Activated naive CD4-positive, alpha-beta T cell treated with anti-CD3 and anti-CD28 coated beads, Interleukin-2, amount 50 U/mL, for 72 hours (primary cell): ENCODE results near the gene KIR3DL3. TPM values are rescaled to one million over a fixed set of nuclear protein-coding genes. Genes with fewer than 3 reads are reported as not detected.
A peak's percentile ranks its signal among the peaks of the same experiment; 100 is the strongest.
"Not testable (repeated sequence)": the region's sequence is repeated elsewhere in the genome, so short reads cannot be mapped to it uniquely, and the experiment has no call there.

Source experiments
- ATAC-seq, 2 donors: fragments of 150-1000 bp; cut with Tn5 transposase; 2 replicates each; pipeline ENCODE4 v1.10.0; 2021; ENCODE audit warnings: mild to moderate bottlenecking in 2 of 2, moderate library complexity in 2 of 2
- DNase-seq, 2 donors: peaks; one replicate each; pipeline ENCODE4 v3.0.0; 2021 to 2022; ENCODE audit warnings: low spot score in 2 of 2
- H3K27ac Mint-ChIP-seq, 2 donors: one replicate each; pipeline ENCODE4 v1.8.0; 2022; ENCODE audit warnings: mild to moderate bottlenecking in 2 of 2, mixed read lengths in 2 of 2
- H3K36me3 Mint-ChIP-seq, 2 donors: one replicate each; pipeline ENCODE4 v1.8.0; 2022; ENCODE audit warnings: mixed read lengths in 2 of 2
- H3K9me3 Mint-ChIP-seq, 2 donors: one replicate each; pipeline ENCODE4 v1.8.0; 2022; ENCODE audit warnings: mixed read lengths in 2 of 2
- total RNA-seq, 2 donors: library from RNA; stranded (reverse); gene quantifications; one replicate each; pipeline ENCODE4 v1.2.3, GENCODE V29; 2022

The KIR3DL3 gene
- not detected for total RNA-seq

DNA sequence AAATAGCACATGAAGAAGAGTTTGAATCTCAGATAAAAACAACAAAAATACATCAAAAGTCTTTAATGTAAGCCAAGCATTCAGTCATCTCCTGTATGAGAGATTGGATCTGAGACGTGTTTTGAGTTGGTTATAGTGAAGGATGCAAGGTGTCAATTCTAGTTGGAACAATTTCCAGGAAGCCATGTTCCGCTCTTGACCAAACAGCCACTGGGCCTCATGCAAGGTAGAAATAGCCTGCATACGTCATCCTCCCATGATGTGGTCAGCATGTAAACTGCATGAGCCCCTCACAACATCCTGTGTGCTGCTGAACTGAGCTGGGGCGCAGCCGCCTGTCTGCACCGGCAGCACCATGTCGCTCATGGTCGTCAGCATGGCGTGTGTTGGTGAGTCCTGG lies at the start of gene KIR3DL3:
TSS of gene KIR3DL3 (plus strand) at position 301 of the 400 bp plus-strand sequence. CDS start at position 356, 55 bp downstream.
- DNase-seq (no peak), ATAC-seq (no peak)
- H3K27ac Mint-ChIP-seq, result no peak within 1 kb of the TSS
- peaks cover 9 to 18% of the 10 kb centered on the region in 2 donors for H3K9me3 Mint-ChIP-seq
- peaks cover 0 to 8% of the 10 kb centered on the region in 2 donors for H3K36me3 Mint-ChIP-seq

DNA sequence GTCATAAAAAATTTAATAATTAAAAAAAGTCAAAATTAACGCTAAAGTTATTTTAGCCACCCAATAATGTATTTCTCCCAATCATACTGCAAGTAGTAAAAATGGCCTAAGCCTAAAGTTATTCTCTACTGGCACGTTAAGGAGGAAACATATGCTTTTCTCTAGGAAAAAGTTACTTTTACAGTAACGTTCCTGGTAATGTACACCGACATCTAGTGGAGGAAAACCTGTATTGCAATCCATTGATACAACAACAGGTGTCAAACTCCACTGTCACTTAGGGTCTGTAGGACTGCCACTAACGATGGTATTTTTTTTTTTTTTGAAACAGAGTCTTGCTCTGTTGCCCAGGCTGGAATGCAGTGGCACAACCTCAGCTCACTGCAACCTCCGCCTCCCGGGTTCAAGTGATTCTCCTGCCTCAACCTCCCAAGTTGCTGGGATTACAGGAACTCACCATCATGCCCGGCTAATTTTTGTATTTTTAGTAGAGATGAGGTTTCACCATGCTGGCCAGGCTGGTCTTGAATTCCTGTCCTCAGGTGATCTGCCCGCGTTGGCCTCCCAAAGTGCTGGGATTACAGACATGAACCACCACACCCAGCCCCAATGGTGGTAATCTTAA lies 47.9 kb upstream of the KIR3DL3 start:
- not testable (repeated sequence) for H3K9me3 Mint-ChIP-seq, ATAC-seq, H3K27ac Mint-ChIP-seq, H3K36me3 Mint-ChIP-seq
- peak in 1 of 2 donors; percentile 28 for DNase-seq

DNA sequence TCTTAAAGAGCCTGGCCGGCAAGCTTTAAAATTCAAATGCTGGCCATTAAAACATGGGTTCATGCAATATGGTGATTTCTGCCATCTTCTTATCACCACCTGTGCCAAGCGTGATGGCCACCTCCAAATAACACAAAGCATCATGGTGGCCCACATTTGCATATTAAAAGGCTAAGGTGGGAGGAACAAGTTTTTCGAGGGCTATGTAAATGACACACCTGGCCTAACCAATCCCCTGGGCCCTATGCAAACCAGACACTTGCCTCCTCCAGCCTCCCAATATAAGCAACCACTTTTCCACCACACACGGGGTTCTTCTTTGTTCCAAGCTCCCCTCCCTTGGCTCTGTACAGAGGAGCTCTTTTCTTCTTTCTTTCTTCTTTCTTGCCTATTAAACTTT lies 47.0 kb upstream of the KIR3DL3 start:
- no peak for ATAC-seq
- Mint-ChIP-seq H3K36me3 (no peaks in the 10 kb centered on the region), H3K9me3 (no peaks in the 10 kb centered on the region), H3K27ac (no peak overlapping the region)
- no peak for DNase-seq

DNA sequence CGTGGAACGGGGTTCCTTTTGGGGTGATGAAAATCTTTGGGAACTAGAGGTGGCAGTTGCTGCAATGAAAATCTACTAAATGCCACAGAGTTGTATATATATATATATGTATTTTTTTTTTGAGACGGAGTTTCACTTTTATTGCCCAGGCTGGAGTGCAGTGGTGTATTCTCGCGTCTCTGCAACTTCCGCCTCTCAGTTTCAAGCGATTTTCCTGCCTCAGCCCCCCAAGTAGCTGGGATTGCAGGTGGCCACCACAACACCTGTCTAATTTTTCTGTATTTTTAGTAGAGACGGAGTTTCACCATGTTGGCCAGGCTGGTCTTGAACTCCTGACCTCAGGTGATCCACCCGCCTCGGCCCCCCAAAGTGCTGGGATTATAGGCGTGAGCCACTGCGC lies 42.6 kb upstream of the KIR3DL3 start:
- H3K27ac Mint-ChIP-seq, H3K9me3 Mint-ChIP-seq, ATAC-seq: not testable (repeated sequence)

DNA sequence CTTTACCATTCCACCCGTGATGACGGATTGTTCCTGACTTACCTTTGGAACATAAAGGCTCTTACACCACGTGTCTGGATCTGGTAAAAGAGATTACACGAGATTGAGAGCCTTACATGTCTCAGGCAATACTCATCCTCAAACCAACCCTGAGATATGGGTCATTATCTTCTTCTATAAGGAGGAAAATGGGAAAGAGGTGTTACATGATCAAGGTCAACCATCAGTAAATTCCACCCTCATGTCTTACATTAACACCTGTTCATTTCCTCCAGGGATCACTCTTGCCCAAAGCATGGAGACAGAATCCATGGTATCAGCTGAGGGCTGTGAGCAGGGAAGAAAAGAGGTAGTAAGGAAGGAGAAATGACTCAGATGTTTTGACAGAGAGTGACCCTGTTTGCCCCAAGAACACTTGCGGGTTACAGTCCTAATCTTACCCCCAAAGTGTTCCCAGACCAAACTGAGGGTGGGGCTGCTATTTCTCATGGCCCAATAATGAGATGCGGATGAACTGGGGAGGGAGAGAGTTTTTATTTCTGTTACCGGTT lies 41.9 kb upstream of the KIR3DL3 start:
- no peaks in the 10 kb centered on the region for H3K36me3 Mint-ChIP-seq
- ATAC-seq, result no peak
- DNase-seq, result no peak
- no peaks in the 10 kb centered on the region for H3K9me3 Mint-ChIP-seq
- H3K27ac Mint-ChIP-seq, result no peak overlapping the region

More for the DNA sequence above, 42.6 kb upstream of the KIR3DL3 start:
- not testable (repeated sequence) for DNase-seq, H3K36me3 Mint-ChIP-seq

DNA sequence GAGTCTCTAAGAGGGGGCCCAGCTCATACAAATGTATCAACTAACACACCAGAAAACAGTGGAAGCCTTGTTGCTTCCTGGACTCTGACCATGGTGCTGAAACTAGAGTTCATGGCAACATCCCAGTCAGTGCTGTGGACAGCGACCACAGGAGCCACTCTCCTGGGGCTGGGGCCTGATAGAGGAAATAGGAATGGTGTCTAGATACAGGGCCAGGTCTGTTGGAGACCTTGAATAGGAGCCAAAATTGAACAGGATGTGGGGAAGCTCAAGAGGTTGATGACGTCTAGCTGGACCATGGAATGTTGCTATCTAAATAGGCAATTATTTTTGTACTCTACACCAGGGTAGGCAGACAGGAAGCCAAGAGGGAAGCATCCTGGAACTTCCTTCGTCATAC lies 39.7 kb upstream of the KIR3DL3 start:
- Mint-ChIP-seq H3K27ac (no peak overlapping the region), H3K36me3 (no peaks in the 10 kb centered on the region), H3K9me3 (no peaks in the 10 kb centered on the region)
- no peak for ATAC-seq
- DNase-seq, result no peak

DNA sequence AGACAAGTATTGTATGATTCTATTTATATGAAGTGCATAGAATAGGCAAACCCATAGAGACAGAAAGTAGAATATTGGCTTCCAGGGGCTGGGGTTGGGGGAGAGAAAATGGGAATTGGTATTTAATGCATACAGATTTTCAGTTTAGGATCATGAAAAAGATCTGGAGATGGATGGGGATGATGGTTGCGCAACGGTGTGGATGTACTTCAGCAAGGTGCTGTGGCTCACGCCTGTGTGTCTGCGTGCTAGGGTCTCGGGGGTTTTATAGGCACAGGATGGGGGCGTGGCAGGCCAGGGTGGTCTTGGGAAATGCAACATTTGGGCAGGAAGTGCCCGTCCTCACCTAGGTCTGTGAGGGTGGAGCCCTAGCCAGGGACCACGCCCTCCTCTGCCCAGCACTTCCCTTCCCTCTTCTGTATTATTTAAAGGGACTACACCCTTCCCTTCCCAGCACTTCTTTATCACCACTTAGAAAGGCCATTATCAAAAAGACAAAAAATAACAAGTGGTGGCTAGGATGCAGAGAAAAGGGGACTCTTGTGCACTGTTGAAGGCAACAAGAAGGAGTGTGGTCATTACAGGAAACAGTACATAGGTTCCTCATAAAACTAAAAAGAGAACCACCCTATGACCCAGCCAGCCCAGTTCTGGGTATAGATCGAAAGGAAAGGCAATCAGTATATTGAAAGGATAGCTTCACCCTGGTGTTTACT lies 32.5 kb upstream of the KIR3DL3 start:
- no peak overlapping the region for H3K27ac Mint-ChIP-seq
- no peak for ATAC-seq

DNA sequence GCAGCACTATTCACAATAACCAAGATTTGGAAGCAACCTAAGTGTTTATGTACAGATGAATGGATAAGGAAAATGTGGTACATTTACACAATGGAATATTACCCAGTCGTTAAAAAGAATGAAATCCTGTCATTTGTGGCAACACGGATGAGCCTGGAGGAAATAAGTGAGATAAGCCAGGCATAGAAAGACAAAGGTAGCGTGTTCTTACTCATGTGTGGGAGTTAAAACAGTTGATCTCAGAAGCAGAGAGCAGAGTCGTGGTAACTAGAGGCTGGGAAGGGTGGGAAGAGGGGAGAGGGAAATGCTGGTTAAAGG lies 32.0 kb upstream of the KIR3DL3 start:
- ATAC-seq, result no peak
- H3K9me3 Mint-ChIP-seq, result peaks cover 3% of the 10 kb centered on the region in 2 donors
- H3K36me3 Mint-ChIP-seq, result peaks cover 0 to 4% of the 10 kb centered on the region in 2 donors
- no peak for DNase-seq
- H3K27ac Mint-ChIP-seq, result no peak overlapping the region

More for the DNA sequence above, 32.5 kb upstream of the KIR3DL3 start:
- peaks cover 0 to 4% of the 10 kb centered on the region in 2 donors for H3K36me3 Mint-ChIP-seq
- H3K9me3 Mint-ChIP-seq, result peaks cover 3% of the 10 kb centered on the region in 2 donors
- no peak for DNase-seq

DNA sequence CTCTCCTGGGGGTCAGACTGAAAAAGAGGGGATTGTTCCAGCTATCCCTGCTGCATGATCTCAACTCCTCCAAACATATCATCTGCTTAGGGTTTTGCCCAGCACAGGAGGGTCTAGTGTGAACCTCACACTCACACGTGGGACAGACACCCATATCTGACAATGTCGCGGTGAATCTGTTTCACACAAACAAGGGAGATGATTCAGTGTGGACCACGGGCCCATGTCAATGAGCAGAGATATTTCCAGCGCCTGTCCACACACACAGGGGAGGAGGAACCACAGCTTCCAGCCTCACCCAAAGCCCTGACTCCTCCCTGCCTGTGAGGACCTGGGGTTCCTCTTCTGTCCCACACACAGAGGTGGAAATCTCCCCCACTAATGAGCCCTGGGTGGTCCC lies 29.6 kb upstream of the KIR3DL3 start:
- DNase-seq (no peak), ATAC-seq (no peak)
- Mint-ChIP-seq H3K36me3 (peaks cover 0 to 4% of the 10 kb centered on the region in 2 donors), H3K9me3 (peaks cover 3% of the 10 kb centered on the region in 2 donors), H3K27ac (no peak overlapping the region)

DNA sequence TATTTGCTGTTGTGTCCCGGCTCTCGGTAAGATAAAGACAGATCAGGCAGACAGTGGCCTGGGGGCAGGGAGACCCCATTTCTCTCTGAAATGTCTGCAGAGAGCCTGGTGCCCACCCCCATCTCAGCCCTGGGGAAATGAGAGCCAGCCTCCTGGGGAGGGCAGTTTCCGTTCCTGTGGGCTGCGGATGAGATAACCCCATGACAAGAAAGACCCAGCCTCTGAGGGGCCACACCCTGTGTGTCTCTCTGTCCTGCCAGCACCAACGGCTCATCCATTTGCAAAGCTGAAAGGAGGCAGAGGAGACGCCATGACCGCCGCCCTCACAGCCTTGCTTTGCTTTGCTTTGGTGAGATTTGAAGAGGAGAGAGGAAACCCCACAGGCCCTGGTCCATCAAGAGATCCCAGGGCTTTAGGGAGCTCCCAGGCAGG lies 28.1 kb upstream of the KIR3DL3 start:
- Mint-ChIP-seq H3K36me3 (peaks cover 0 to 4% of the 10 kb centered on the region in 2 donors), H3K27ac (no peak overlapping the region), H3K9me3 (peaks cover 3% of the 10 kb centered on the region in 2 donors)
- ATAC-seq, result no peak
- DNase-seq, result no peak

DNA sequence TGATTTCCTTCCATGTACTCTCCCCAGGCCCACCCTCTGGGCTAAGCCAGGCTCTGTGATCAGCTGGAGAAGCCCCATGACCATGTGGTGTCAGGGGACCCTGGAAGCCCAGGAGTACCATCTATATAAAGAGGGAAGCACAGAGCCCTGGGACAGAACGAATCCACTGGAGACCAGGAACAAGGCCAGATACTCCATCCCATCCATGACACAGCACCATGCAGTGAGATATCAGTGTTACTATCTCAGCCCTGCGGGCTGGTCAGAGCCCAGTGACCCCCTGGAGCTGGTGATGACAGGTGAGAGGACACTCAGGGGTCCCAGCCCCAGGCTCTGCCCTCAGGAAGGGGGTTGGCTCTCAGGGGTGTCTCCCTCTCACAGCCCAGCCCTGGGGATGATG lies 27.5 kb upstream of the KIR3DL3 start:
- Mint-ChIP-seq H3K27ac (no peak overlapping the region), H3K36me3 (peaks cover 0 to 4% of the 10 kb centered on the region in 2 donors), H3K9me3 (peaks cover 0 to 3% of the 10 kb centered on the region in 2 donors)
- ATAC-seq (no peak), DNase-seq (no peak)

DNA sequence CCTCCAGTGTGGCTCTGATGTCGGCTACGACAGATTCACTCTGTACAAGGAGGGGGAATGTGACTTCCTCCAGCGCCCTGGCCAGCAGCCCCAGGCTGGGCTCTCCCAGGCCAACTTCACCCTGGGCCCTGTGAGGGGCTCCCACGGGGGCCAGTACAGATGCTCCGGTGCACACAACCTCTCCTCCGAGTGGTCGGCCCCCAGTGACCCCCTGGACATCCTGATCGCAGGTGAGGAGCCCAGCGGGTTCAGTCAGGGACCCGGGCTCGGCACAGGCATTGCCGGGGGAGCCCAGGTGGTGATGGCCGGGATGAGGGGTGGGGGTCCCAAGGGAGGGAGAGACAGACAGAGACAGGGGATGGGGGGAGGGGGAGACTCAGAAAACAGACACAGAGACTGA lies 26.5 kb upstream of the KIR3DL3 start:
- H3K9me3 Mint-ChIP-seq, DNase-seq, ATAC-seq, H3K36me3 Mint-ChIP-seq, H3K27ac Mint-ChIP-seq: not testable (repeated sequence)

DNA sequence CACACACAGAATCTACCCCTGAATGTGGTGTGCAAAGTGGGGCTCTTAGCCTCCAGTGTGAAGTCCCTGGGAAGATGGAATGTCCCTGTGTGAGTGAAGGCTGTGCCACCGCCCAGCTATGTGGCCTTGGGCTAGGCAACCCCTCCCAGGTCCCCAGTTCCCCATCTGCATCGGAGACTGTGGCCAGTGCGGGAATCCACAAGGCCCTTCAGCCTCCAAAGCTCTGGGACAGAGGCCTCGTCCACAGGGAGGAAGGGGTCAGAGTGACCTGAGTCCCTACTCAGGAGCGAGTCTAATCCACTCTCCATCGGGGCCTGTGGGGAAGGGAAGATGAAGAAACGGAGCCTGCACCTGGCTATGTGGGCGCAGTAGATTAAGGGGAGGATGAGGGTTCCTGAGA lies 19.3 kb upstream of the KIR3DL3 start:
- DNase-seq, result no peak
- ATAC-seq, result no peak
- no peaks in the 10 kb centered on the region for H3K36me3 Mint-ChIP-seq
- H3K27ac Mint-ChIP-seq, result no peak overlapping the region
- H3K9me3 Mint-ChIP-seq, result peaks cover 0 to 5% of the 10 kb centered on the region in 2 donors

DNA sequence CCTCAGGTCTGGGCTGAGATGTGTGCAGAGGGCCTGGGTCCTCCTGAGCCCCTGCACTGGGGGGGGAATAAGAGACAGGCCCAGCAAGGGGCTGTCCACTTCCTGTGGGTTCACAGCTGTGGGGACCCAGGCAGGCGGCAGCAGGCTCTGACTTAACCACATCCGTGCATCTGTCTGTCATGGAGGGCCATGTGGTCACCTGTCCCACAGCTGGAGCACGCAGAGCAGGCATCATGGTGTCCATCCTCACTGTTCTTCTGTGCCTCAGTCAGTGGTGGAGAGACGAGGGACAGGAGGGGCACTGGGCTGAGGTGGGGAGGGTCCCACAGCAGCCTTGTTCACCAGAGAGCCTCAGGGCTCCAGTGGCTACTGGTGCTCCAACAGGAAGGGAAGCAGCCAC lies 16.3 kb upstream of the KIR3DL3 start:
- H3K36me3 Mint-ChIP-seq, result no peaks in the 10 kb centered on the region
- H3K27ac Mint-ChIP-seq, result peak overlapping the region in 1 of 2 donors; percentile 44
- peaks cover 0 to 7% of the 10 kb centered on the region in 2 donors for H3K9me3 Mint-ChIP-seq
- DNase-seq (no peak), ATAC-seq (peak in 1 of 2 donors; percentile 55)

DNA sequence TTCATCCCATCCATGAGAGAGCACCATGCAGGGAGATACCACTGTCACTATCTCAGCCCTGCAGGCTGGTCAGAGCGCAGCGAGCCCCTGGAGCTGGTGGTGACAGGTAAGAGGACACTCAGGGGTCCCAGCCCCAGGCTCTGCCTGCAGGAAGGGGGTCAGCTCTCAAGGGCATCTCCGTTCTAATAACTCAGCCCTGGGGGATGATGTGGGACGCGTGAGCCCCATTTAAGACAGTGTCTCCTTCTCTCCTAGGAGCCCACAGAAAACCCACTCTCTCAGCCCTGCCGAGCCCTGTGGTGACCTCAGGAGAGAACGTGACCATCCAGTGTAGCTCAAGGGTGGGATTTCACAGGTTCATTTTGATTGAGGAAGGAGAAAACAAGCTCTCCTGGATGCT lies 15.5 kb upstream of the KIR3DL3 start:
- Mint-ChIP-seq H3K9me3 (peaks cover 0 to 10% of the 10 kb centered on the region in 2 donors), H3K27ac (no peak overlapping the region), H3K36me3 (no peaks in the 10 kb centered on the region)
- ATAC-seq (no peak), DNase-seq (no peak)

DNA sequence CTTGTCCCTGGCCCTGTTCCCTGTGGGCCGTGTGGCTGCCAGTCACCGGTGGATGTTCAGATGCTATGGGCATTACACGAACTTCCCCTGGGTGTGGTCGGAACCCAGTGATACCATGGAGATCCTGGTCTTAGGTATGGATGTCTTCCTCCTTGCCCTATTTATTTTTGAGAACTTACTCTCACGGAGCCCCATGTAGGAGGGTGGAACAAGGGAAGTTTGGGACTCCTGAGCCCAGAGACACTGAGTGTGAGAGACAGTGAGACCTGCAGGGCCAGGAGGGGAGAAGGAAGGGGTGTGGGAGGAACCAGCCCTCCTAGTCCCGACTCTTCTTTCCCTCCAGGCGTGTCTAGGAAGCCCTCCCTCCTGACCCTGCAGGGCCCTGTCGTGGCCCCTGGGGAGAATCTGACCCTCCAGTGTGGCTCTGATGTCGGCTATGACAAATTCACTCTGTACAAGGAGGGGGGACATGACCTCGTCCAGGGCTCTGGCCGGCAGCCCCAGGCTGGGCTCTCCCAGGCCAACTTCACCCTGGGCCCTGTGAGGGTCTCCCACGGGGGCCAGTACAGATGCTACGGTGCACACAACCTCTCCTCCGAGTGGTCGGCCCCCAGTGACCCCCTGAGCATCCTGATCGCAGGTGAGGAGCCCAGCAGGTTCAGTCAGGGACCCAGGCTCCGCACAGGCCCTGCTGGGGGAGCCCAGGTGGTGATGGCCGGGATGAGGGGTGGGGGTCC lies 14.9 kb upstream of the KIR3DL3 start:
- no peaks in the 10 kb centered on the region for H3K36me3 Mint-ChIP-seq
- no peak overlapping the region for H3K27ac Mint-ChIP-seq
- ATAC-seq (no peak), DNase-seq (no peak)
- peaks cover 0 to 6% of the 10 kb centered on the region in 2 donors for H3K9me3 Mint-ChIP-seq

DNA sequence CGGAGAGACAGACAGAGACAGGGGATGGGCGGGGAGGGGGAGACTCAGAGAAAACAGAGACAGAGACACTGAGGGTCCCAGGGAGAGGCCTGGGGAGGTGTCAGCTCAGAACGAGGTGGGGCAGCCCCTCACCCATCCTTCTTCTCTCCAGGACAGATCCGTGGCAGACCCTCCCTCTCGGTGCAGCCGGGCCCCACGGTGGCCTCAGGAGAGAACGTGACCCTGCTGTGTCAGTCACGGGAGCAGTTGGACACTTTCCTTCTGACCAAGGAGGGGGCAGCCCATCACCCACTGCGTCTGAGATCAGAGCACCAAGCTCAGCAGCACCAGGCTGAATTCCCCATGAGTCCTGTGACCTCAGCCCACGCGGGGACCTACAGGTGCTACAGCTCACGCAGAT lies 14.3 kb upstream of the KIR3DL3 start:
- not testable (repeated sequence) for H3K27ac Mint-ChIP-seq, DNase-seq, H3K36me3 Mint-ChIP-seq, ATAC-seq, H3K9me3 Mint-ChIP-seq
